Left lung (tissue), 10 donors: ENCODE data around the gene KIRREL1. TPM values are rescaled to one million over a fixed set of nuclear protein-coding genes. Genes with fewer than 3 reads are reported as not detected.

Source experiments
- ATAC-seq: fragments of 200-7000 bp; cut with Tn5 transposase; one replicate; pipeline ENCODE4 v1.9.1; 2020; ENCODE audit warnings: moderate library complexity
- DNase-seq, 4 donors: peaks; one replicate each; pipeline ENCODE4 v3.0.0-alpha.2; 2013 to 2020
- H3K27ac ChIP-seq, 2 donors: fragments of 200-600 bp; sonication (generic) in 1 of 2; one replicate each; pipeline versions ENCODE4 v1.5.0 to v1.8.0; 2020 to 2021
- H3K27me3 ChIP-seq, 2 donors: fragments of 200-600 bp; sonication (generic) in 1 of 2; one replicate each; pipeline versions ENCODE4 v1.5.0 to v1.8.0; 2020 to 2021
- H3K36me3 ChIP-seq, 2 donors: fragments of 200-600 bp; sonication (generic) in 1 of 2; one replicate each; pipeline versions ENCODE4 v1.5.0 to v1.8.0; 2020 to 2021
- H3K4me1 ChIP-seq, 2 donors: fragments of 200-600 bp; one replicate each; pipeline ENCODE4 v1.8.0; 2021
- H3K4me3 ChIP-seq, 2 donors: fragments of 200-600 bp; sonication (generic) in 1 of 2; one replicate each; pipeline versions ENCODE4 v1.5.0 to v1.8.0; 2020 to 2021; ENCODE audit warnings: mild to moderate bottlenecking in 1 of 2
- H3K9me3 ChIP-seq, 2 donors: fragments of 200-600 bp; sonication (generic) in 1 of 2; one replicate each; pipeline versions ENCODE4 v1.5.0 to v1.8.0; 2020 to 2021
- intact Hi-C, 2 donors: fragments of 100-400 bp; cut with DNase I; formaldehyde crosslinking; loops; one replicate each; pipeline versions ENCODE4 v1.11.2 to v1.14.2; 2022
- polyA plus RNA-seq, 6 donors: library from polyadenylated mRNA; unstranded; fragments of 120-200 nt; gene quantifications; one replicate each; pipeline ENCODE4 v1.2.1, GENCODE V29; 2013; ENCODE audit not compliant: insufficient read length in 6 of 6
- total RNA-seq, 2 donors: library from RNA; stranded (reverse); fragmentation: NEBNext Ultra II Directional; extraction: Animal tissue kit (Norgen Biotek cat#: 25700); gene quantifications; one replicate each; pipeline ENCODE4 v1.2.1, GENCODE V29; 2021
- TF ChIP-seq, protein P1 (sequence below), 2 donors: fragments of 200-600 bp; sonication (generic) in 1 of 2; IDR thresholded peaks; one replicate each; pipeline versions ENCODE4 v1.5.0 to v1.8.0; 2021; ENCODE audit warnings: antibody characterized with exemption in 2 of 2
- donor health status: DM: no; HTN: yes; CAD: no.
- donor health status: DM: no; HTN: no; CAD: no.

Gene KIRREL1
- total and polyA plus RNA-seq, 8 donors: 44.6 to 67.6 (median 55.7) TPM

DNA sequence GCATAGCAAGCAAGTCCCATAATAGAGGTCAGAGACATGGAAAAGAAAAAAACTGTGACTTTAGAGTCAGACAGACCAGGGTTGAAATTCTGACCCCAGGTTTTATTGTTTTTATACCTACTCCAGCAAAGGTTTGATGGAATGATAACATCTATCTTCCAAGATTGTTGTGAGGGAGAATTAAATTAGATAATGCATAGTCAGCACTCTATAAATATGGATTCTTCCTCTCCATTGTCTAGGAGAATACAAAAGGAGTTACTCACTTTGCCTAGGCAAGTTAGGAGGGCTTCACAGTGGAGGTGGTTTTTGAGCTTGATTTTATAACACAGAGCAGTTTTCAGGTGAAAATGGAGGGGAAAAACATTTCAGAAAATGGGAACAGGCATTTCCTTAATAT, 46.9 kb downstream of the KIRREL1 start:
- Histone ChIP-seq H3K36me3 (no peaks in the 10 kb centered on the region), H3K27ac (no peak overlapping the region)

DNA sequence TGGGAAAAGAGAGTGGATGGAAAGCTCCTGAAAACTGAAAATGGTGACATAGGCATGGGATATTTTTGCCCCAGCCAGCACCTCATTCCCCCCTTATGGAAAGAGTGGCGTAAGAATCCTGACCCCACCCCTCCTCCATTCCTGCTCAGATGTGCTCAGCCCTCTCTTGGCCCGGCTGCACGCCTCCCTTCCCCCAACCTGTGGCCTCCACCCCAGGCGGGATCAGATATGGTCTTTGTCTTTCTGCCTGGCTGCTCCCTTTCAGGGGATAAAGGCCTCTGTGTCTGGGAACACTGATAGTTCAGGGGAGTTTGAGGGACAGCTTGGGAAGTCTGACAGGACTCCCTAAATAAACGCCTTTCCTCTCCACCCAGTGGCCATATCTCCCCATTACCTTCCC, 49.8 kb downstream of the KIRREL1 start:
- TF ChIP-seq, protein P1, sequence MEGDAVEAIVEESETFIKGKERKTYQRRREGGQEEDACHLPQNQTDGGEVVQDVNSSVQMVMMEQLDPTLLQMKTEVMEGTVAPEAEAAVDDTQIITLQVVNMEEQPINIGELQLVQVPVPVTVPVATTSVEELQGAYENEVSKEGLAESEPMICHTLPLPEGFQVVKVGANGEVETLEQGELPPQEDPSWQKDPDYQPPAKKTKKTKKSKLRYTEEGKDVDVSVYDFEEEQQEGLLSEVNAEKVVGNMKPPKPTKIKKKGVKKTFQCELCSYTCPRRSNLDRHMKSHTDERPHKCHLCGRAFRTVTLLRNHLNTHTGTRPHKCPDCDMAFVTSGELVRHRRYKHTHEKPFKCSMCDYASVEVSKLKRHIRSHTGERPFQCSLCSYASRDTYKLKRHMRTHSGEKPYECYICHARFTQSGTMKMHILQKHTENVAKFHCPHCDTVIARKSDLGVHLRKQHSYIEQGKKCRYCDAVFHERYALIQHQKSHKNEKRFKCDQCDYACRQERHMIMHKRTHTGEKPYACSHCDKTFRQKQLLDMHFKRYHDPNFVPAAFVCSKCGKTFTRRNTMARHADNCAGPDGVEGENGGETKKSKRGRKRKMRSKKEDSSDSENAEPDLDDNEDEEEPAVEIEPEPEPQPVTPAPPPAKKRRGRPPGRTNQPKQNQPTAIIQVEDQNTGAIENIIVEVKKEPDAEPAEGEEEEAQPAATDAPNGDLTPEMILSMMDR (IDR thresholded peaks at IDR 0.05): no peak
- DNase-seq (no peak), ATAC-seq (peak; percentile 23)
- Histone ChIP-seq H3K4me3 (no peak overlapping the region), H3K27ac (no peak overlapping the region), H3K4me1 (peaks cover under 1 to 8% of the 10 kb centered on the region in 2 donors), H3K36me3 (no peaks in the 10 kb centered on the region), H3K27me3 (no peaks in the 10 kb centered on the region), H3K9me3 (no peaks in the 10 kb centered on the region)
- intact Hi-C loops: no loop called here

More for the DNA sequence above, 46.9 kb downstream of the KIRREL1 start:
- intact Hi-C loops: no loop called here
- Histone ChIP-seq H3K4me3 (no peak overlapping the region), H3K4me1 (peaks cover 11 to 14% of the 10 kb centered on the region in 2 donors), H3K27me3 (no peaks in the 10 kb centered on the region), H3K9me3 (no peaks in the 10 kb centered on the region)
- TF ChIP-seq, protein P1 (IDR thresholded peaks at IDR 0.05): no peak
- no peak for ATAC-seq
- no peak for DNase-seq

DNA sequence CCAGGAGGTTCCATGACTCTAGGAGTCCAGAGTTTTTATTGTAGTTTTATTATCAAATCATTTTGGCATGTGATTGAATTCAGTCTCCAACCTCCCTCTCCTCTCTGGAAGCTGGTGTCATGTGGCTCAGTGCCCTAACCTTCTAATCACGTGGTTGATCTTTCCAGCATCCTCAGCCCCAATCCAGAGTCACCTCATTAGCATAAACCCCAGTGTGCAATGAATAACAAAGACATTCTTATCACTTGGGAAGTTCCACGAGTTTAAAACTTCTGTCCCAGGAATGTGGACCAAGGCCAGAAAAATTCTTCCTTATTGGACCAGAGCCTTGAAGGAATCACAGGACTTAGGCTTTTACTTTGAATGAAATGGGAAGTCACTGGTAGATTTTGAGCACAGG, 52.2 kb downstream of the KIRREL1 start:
- DNase-seq: peak in 2 of 4 donors; percentile 43 to 64

DNA sequence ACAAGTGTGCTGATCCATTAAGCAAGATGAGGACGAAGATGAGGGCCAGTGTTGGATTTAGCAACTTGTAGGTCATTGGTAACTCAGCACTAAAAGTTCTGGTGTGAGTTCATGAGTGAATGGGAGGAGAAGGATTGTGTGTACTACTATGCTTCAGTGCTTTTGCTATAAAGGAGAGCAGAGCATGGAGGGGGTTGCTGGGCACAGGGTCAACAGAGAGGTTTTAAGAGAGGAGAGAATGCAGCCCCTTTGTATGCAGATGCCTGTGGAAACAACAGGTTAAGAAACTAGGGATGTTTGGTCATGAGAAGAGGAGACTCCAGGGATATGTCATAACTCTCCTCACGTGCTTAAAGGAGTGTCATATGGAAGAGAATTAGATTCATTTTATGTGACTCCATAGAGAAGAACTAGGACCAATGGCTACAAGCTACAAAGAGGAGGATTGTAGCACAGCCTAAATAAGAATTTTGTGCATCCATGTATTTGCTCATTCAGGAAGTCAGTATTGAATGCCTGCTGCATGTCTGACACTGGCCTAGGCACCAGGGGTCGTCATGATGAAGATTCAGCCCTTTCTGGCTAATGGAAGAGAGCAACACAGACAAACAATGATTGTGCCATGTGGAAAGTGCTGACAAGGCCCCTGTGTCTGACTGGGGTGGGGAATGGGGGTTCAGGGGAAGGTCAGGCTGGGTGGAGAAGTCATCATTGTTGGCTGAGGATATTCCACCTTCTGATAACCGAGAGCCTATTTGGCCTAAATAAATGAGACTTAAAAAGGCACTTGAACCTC, 53.5 kb downstream of the KIRREL1 start:
- H3K27me3 ChIP-seq: no peaks in the 10 kb centered on the region
- ATAC-seq (no peak), DNase-seq (no peak)
- no peaks in the 10 kb centered on the region for H3K9me3 ChIP-seq
- peaks cover 7 to 10% of the 10 kb centered on the region in 2 donors for H3K4me1 ChIP-seq
- TF ChIP-seq, protein P1 (IDR thresholded peaks at IDR 0.05): no peak
- intact Hi-C loops: no loop called here
- H3K27ac ChIP-seq: no peak overlapping the region
- no peaks in the 10 kb centered on the region for H3K36me3 ChIP-seq
- H3K4me3 ChIP-seq: no peak overlapping the region

More for the DNA sequence above, 52.2 kb downstream of the KIRREL1 start:
- no peaks in the 10 kb centered on the region for H3K9me3 ChIP-seq
- H3K27me3 ChIP-seq: no peaks in the 10 kb centered on the region
- H3K27ac ChIP-seq: no peak overlapping the region
- intact Hi-C loops: no loop called here
- TF ChIP-seq, protein P1 (IDR thresholded peaks at IDR 0.05): no peak
- ATAC-seq: peak; percentile 14
- H3K4me3 ChIP-seq: no peak overlapping the region
- H3K4me1 ChIP-seq: peaks cover 7 to 10% of the 10 kb centered on the region in 2 donors
- no peaks in the 10 kb centered on the region for H3K36me3 ChIP-seq

DNA sequence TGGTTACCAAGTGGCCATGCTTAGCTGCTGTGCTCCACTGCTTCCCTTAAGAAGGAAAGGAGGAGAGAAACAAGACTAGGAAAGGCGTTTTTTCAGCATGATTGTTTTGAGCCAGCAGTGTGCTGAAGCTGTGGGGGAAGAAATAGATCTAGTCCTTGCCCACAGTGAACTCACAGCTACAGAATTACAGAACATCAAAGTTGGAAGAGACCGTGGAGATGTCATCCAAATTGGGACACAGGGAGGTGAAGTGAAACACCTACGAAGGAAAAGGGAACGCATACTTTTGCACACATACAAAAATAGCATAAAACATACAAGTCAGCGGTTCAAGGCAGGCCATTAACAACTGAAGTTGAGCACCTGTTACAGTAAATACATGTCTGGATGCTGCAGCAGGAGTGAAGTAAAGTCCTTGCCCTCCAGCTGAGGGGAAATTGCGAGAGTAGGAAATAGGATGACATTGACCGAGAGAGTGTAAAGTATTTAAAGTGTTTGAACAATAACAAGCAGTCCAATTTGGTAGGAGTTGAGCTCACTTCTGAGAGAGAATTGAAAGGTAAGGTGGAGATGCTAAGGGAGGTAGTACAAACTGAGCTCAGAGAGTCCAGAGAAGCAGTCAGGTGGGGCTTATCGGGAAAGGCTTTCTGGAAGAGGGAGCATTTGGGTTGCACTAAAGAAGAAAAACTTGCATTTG, 55.1 kb downstream of the KIRREL1 start:
- ATAC-seq (peak; percentile 57), DNase-seq (no peak)
- H3K4me3 ChIP-seq: no peak overlapping the region
- intact Hi-C loops: no loop called here
- peaks cover 7 to 10% of the 10 kb centered on the region in 2 donors for H3K4me1 ChIP-seq
- TF ChIP-seq, protein P1 (IDR thresholded peaks at IDR 0.05): no peak
- no peaks in the 10 kb centered on the region for H3K9me3 ChIP-seq
- H3K27me3 ChIP-seq: no peaks in the 10 kb centered on the region
- H3K36me3 ChIP-seq: no peaks in the 10 kb centered on the region
- no peak overlapping the region for H3K27ac ChIP-seq
